Left ventricle myocardium inferior (tissue), 1 donor: ENCODE results near the gene BANF2. TPM values are rescaled to one million over a fixed set of nuclear protein-coding genes. Genes with fewer than 3 reads are reported as not detected.
A peak's percentile ranks its signal among the peaks of the same experiment; 100 is the strongest.

Source experiments
- DNase-seq: peaks from one replicate; pipeline ENCODE4 v3.0.0-alpha.2; 2020
- H3K27ac ChIP-seq: fragments of 200-600 bp; replicated peaks from 2 replicates; pipeline ENCODE4 v1.8.0; 2021
- H3K27me3 ChIP-seq: fragments of 200-600 bp; 2 replicates; pipeline ENCODE4 v1.8.0; 2021; ENCODE audit warnings: low read depth
- H3K36me3 ChIP-seq: fragments of 200-600 bp; 2 replicates; pipeline ENCODE4 v1.8.0; 2021
- H3K4me1 ChIP-seq: fragments of 200-600 bp; 2 replicates; pipeline ENCODE4 v1.8.0; 2021
- H3K4me3 ChIP-seq: fragments of 200-600 bp; 2 replicates; pipeline ENCODE4 v1.8.0; 2021; ENCODE audit warnings: mild to moderate bottlenecking, moderate library complexity
- H3K9me3 ChIP-seq: fragments of 200-600 bp; replicated peaks from 2 replicates; pipeline ENCODE4 v1.8.0; 2021
- CTCF ChIP-seq: fragments of 200-600 bp; IDR thresholded peaks from 2 replicates; pipeline ENCODE4 v1.8.0; 2021; ENCODE audit warnings: antibody characterized with exemption, mild to moderate bottlenecking, borderline replicate concordance
- intact Hi-C: fragments of 100-400 bp; cut with micrococcal nuclease; formaldehyde crosslinking; loops from one replicate; pipeline ENCODE4 v1.11.0; 2022
- total RNA-seq: library from RNA; stranded (reverse); fragmentation: NEBNext Ultra II Directional; extraction: Animal tissue kit (Norgen Biotek cat#: 25700); gene quantifications from one replicate; pipeline ENCODE4 v1.2.1, GENCODE V29; 2021
- donor health status: DM: no; HTN: yes; CAD: no; lungs with severe emphysema.

The BANF2 gene
- total RNA-seq, 1 donor from 2014 or later = not detected

- H3K4me1 ChIP-seq = peaks cover 74% of the 10 kb centered on the region
- intact Hi-C loops = no loop called here
- no peak overlapping the region for H3K4me3 ChIP-seq
- H3K9me3 ChIP-seq = no peaks in the 10 kb centered on the region
- peak overlapping the region; percentile 56 for H3K27ac ChIP-seq
- TF ChIP-seq CTCF = no peak
- H3K27me3 ChIP-seq = no peaks in the 10 kb centered on the region
- DNase-seq = no peak
- peaks cover 22% of the 10 kb centered on the region for H3K36me3 ChIP-seq
Observed at GRCh38 chr20:17662333-17663039, 37.3 kb upstream of the BANF2 start.

- intact Hi-C loops = no loop called here
- peaks cover 75% of the 10 kb centered on the region for H3K4me1 ChIP-seq
- no peak overlapping the region for H3K4me3 ChIP-seq
Observed at GRCh38 chr20:17663040-17663399, 36.7 kb upstream of the BANF2 start.

GRCh38 chr20:17663486-17663885 is 36.3 kb upstream of the BANF2 start:
- Histone ChIP-seq H3K36me3 (peaks cover 12% of the 10 kb centered on the region), H3K4me3 (no peak overlapping the region), H3K27me3 (no peaks in the 10 kb centered on the region), H3K27ac (peak overlapping the region; percentile 56), H3K4me1 (peaks cover 75% of the 10 kb centered on the region), H3K9me3 (no peaks in the 10 kb centered on the region)
- TF ChIP-seq CTCF = no peak
- no peak for DNase-seq
- intact Hi-C loops = no loop called here

More at GRCh38 chr20:17663040-17663399, 36.7 kb upstream of the BANF2 start:
- DNase-seq = no peak
- Histone ChIP-seq H3K9me3 (no peaks in the 10 kb centered on the region), H3K27me3 (no peaks in the 10 kb centered on the region), H3K36me3 (peaks cover 17% of the 10 kb centered on the region), H3K27ac (peak overlapping the region; percentile 56)
- TF ChIP-seq CTCF = no peak

GRCh38 chr20:17664025-17664633 is 35.6 kb upstream of the BANF2 start:
- H3K9me3 ChIP-seq = no peaks in the 10 kb centered on the region
- intact Hi-C loops = no loop called here
- H3K4me1 ChIP-seq = peaks cover 75% of the 10 kb centered on the region

GRCh38 chr20:17665756-17666155 is 34.0 kb upstream of the BANF2 start:
- no peaks in the 10 kb centered on the region for H3K9me3 ChIP-seq
- no peak overlapping the region for H3K4me3 ChIP-seq
- no peaks in the 10 kb centered on the region for H3K27me3 ChIP-seq
- TF ChIP-seq CTCF = no peak
- intact Hi-C loops = no loop called here
- peaks cover 64% of the 10 kb centered on the region for H3K4me1 ChIP-seq
- H3K27ac ChIP-seq = peak overlapping the region; percentile 47
- DNase-seq = no peak
- no peaks in the 10 kb centered on the region for H3K36me3 ChIP-seq

More at GRCh38 chr20:17664025-17664633, 35.6 kb upstream of the BANF2 start:
- Histone ChIP-seq H3K36me3 (peaks cover 9% of the 10 kb centered on the region), H3K27ac (peak overlapping the region; percentile 56), H3K27me3 (no peaks in the 10 kb centered on the region), H3K4me3 (no peak overlapping the region)
- DNase-seq = no peak
- no peak for TF ChIP-seq CTCF
